PC-3 (cell line): ENCODE data around the gene GAB1. TPM values are rescaled to one million over a fixed set of nuclear protein-coding genes. Genes with fewer than 3 reads are reported as not detected.

ENCODE experiments used
- ATAC-seq: fragments of 200-7000 bp; cut with Tn5 transposase; 2 replicates; pipeline ENCODE4 v1.9.1; 2020; ENCODE audit warnings: mild to moderate bottlenecking, moderate library complexity
- BruUV-seq: library from RNA; stranded (reverse); fragments of 400-500 nt; replicated peaks from 2 replicates; lab custom pipeline; 2021; lab: Mats Ljungman, UMichigan
- CTCF ChIA-PET: fragments of 300-600 bp; sonication (Branson Sonifier 250); formaldehyde crosslinking; loops from one replicate; lab custom pipeline; 2022; ENCODE audit warnings: antibody characterized with exemption; lab: Charles Lee
- POLR2A ChIA-PET: fragments of 300-600 bp; sonication (Branson Sonifier 250); formaldehyde crosslinking; loops from one replicate; lab custom pipeline; 2022; ENCODE audit warnings: antibody characterized with exemption; ENCODE audit not compliant: unreplicated experiment; lab: Charles Lee
- DNase-seq: peaks from one replicate; pipeline ENCODE4 v3.0.0-alpha.2; 2015
- H2AFZ ChIP-seq: fragments of 300-600 bp; sonication (generic); 2 replicates; pipeline ENCODE4 v1.6.0; 2016; ENCODE audit warnings: antibody characterized with exemption, low read length
- H3F3A ChIP-seq: fragments of 300-600 bp; sonication (generic); one replicate; pipeline ENCODE4 v1.6.0; 2017; ENCODE audit warnings: antibody characterized with exemption, low read length, control low read depth, mild to moderate bottlenecking; ENCODE audit not compliant: unreplicated experiment
- H3K27ac ChIP-seq: fragments of 300-600 bp; sonication (generic); 2 replicates; pipeline ENCODE4 v1.5.1; 2016; ENCODE audit warnings: mild to moderate bottlenecking, low read length
- H3K27me3 ChIP-seq: fragments of 300-600 bp; sonication (generic); 2 replicates; pipeline ENCODE4 v1.6.1; 2016; ENCODE audit warnings: low read length, mixed read lengths
- H3K36me3 ChIP-seq: fragments of 300-600 bp; sonication (generic); 2 replicates; pipeline ENCODE4 v1.6.1; 2016; ENCODE audit warnings: low read depth, mixed run types, low read length, mixed read lengths
- H3K4me1 ChIP-seq: fragments of 300-600 bp; sonication (generic); 2 replicates; pipeline ENCODE4 v1.5.1; 2016; ENCODE audit warnings: low read length; ENCODE audit not compliant: insufficient read depth
- H3K4me2 ChIP-seq: fragments of 300-600 bp; sonication (generic); 2 replicates; pipeline ENCODE4 v1.6.0; 2016; ENCODE audit warnings: low read length
- H3K4me3 ChIP-seq: fragments of 300-600 bp; sonication (generic); 2 replicates; pipeline ENCODE4 v1.5.1; 2016; ENCODE audit warnings: mild to moderate bottlenecking, low read length, mixed read lengths
- H3K79me2 ChIP-seq: fragments of 300-600 bp; sonication (generic); 2 replicates; pipeline ENCODE4 v1.6.1; 2017; ENCODE audit warnings: low read length, mixed read lengths
- H3K9ac ChIP-seq: fragments of 300-600 bp; sonication (generic); 2 replicates; pipeline ENCODE4 v1.6.0; 2016; ENCODE audit warnings: mild to moderate bottlenecking, low read length
- H3K9me2 ChIP-seq: fragments of 300-600 bp; sonication (generic); replicated peaks from 2 replicates; pipeline ENCODE4 v1.6.1; 2016; ENCODE audit warnings: mixed run types, low read length, mixed read lengths
- H3K9me3 ChIP-seq: fragments of 300-600 bp; sonication (generic); 2 replicates; pipeline ENCODE4 v1.6.1; 2016; ENCODE audit warnings: low read length, mixed read lengths
- H4K20me1 ChIP-seq: fragments of 300-600 bp; sonication (generic); 2 replicates; pipeline ENCODE4 v1.6.1; 2016; ENCODE audit warnings: low read length, mixed read lengths
- CTCF ChIP-seq: fragments of 300-600 bp; sonication (generic); conservative IDR thresholded peaks from 2 replicates; pipeline ENCODE4 v1.5.1; 2017; ENCODE audit warnings: antibody characterized with exemption, low read depth, mild to moderate bottlenecking, low read length
- EZH2 ChIP-seq: fragments of 300-600 bp; sonication (generic); IDR thresholded peaks from one replicate; pipeline ENCODE4 v1.6.1; 2017; ENCODE audit warnings: antibody characterized with exemption, mild to moderate bottlenecking, low read length; ENCODE audit not compliant: unreplicated experiment
- EZH2phosphoT487 ChIP-seq: fragments of 300-600 bp; sonication (generic); IDR thresholded peaks from 2 replicates; pipeline ENCODE4 v1.6.1; 2018; ENCODE audit warnings: mild to moderate bottlenecking, antibody characterized with exemption, low read length, borderline replicate concordance
- intact Hi-C: fragments of 100-400 bp; cut with micrococcal nuclease; formaldehyde crosslinking; loops from 2 replicates; pipeline ENCODE4 v1.9.0; 2023
- total RNA-seq: library from RNA; depleted of rRNA; stranded (reverse); fragments of >200 nt; gene quantifications from 2 replicates; pipeline ENCODE4 v1.2.3, GENCODE V29; 2014

GAB1 gene
- total RNA-seq, 1 experiment from 2014 or later, result 4.9 TPM

- H3F3A ChIP-seq, result no peaks in the 10 kb centered on the region
- peaks cover 14% of the 10 kb centered on the region for H3K4me1 ChIP-seq
- peak; percentile 74 for DNase-seq
- POLR2A ChIA-PET, result interaction anchor here (0.5 to 0.9 kb wide), 2 partner anchors 61 to 67 kb away, joined by 4 to 6 read pairs; no protein-coding TSS in a partner anchor
- intact Hi-C loops, result loop anchor here (2.0 to 5.0 kb wide), 6 partner anchors 17 to 149 kb away; no protein-coding TSS in a partner anchor
- H3K36me3 ChIP-seq, result no peaks in the 10 kb centered on the region
- H4K20me1 ChIP-seq, result no peaks in the 10 kb centered on the region
- peak overlapping the region; percentile 73 for H3K4me3 ChIP-seq
- H3K27ac ChIP-seq, result peak overlapping the region; percentile 50
- CTCF ChIA-PET, result interaction anchor here (1.1 kb wide), 1 partner anchor 129 kb away, joined by 3 read pairs; no protein-coding TSS in a partner anchor
- H3K27me3 ChIP-seq, result no peaks in the 10 kb centered on the region
- ATAC-seq, result peak; percentile 74
- no peaks in the 10 kb centered on the region for H3K9me3 ChIP-seq
- peak overlapping the region; percentile 96 for H2AFZ ChIP-seq
- H3K4me2 ChIP-seq, result peak overlapping the region; percentile 85
- peaks cover 8% of the 10 kb centered on the region for H3K79me2 ChIP-seq
- TF ChIP-seq EZH2phosphoT487 (no peak), EZH2 (no peak), CTCF (no peak)
- no peaks in the 10 kb centered on the region for H3K9me2 ChIP-seq
- BruUV-seq, result no TSS peak
- H3K9ac ChIP-seq, result peak overlapping the region; percentile 62
Measured at GRCh38 chr4:143335979-143336780, 496 bp upstream of the GAB1 start.

GRCh38 chr4:143337600-143338287 is 1.1 kb downstream of the GAB1 start:
- Histone ChIP-seq H3K4me3 (peak overlapping the region; percentile 73), H3K9me2 (no peaks in the 10 kb centered on the region), H3K4me1 (peaks cover 14% of the 10 kb centered on the region), H3F3A (no peaks in the 10 kb centered on the region), H3K9ac (peak overlapping the region; percentile 60), H2AFZ (peak overlapping the region; percentile 69), H3K4me2 (peak overlapping the region; percentile 92), H3K36me3 (no peaks in the 10 kb centered on the region), H4K20me1 (no peaks in the 10 kb centered on the region), H3K79me2 (peaks cover 8% of the 10 kb centered on the region), H3K9me3 (no peaks in the 10 kb centered on the region), H3K27ac (no peak overlapping the region), H3K27me3 (no peaks in the 10 kb centered on the region)
- peak; percentile 37 for DNase-seq
- TF ChIP-seq CTCF, result no peak
- no peak for TF ChIP-seq EZH2phosphoT487
- TF ChIP-seq EZH2, result no peak
- BruUV-seq, result no TSS peak
- intact Hi-C loops, result loop anchor here (1.0 to 5.0 kb wide), 8 partner anchors 15 to 150 kb away; no protein-coding TSS in a partner anchor
- CTCF ChIA-PET, result interaction anchor here (0.6 to 0.7 kb wide), 3 partner anchors 15 to 146 kb away, joined by 3 to 6 read pairs (median 3); no protein-coding TSS in a partner anchor
- POLR2A ChIA-PET, result interaction anchor here (0.6 kb wide), 1 partner anchor 927 kb away, joined by 3 read pairs; no protein-coding TSS in a partner anchor
- no peak; the same call in 1 of the 2 replicates for ATAC-seq
